Lower leg skin (tissue), 4 donors: ENCODE data around the gene RUNX2. TPM values are rescaled to one million over a fixed set of nuclear protein-coding genes. Genes with fewer than 3 reads are reported as not detected.

Source experiments
- DNase-seq, 2 donors: peaks; one replicate each; pipeline ENCODE4 v3.0.0-alpha.2; 2019; ENCODE audit warnings: low spot score in 2 of 2
- H3K4me3 ChIP-seq: fragments of 200-600 bp; sonication (generic); 2 replicates; pipeline ENCODE4 v1.5.1; 2017; ENCODE audit warnings: mild to moderate bottlenecking, low read depth; ENCODE audit not compliant: poor library complexity, severe bottlenecking
- POLR2A ChIP-seq, 2 donors: fragments of 450-650 bp; IDR thresholded peaks; one replicate each; pipeline ENCODE4 v1.6.1; 2016 to 2017; ENCODE audit warnings: antibody characterized with exemption in 2 of 2, mild to moderate bottlenecking in 1 of 2, moderate library complexity in 1 of 2
- WGBS, 2 donors: methylation state at CpG; one replicate each; pipeline ENCODE4 v1.1.5; 2018; 5-methylcytosine and 5-hydroxymethylcytosine counted together
- intact Hi-C: fragments of 100-400 bp; cut with DNase I; formaldehyde crosslinking; loops from one replicate; pipeline ENCODE4 v1.15.0; 2023; ENCODE audit warnings: low total_unique reads
- total RNA-seq, 4 donors: library from RNA; depleted of rRNA; stranded (reverse); fragments of >200 nt; gene quantifications; one replicate each; pipeline ENCODE4 v1.1.0, GENCODE V29; 2016
- TF ChIP-seq, protein P1 (sequence below), 3 donors: fragments of 450-650 bp; IDR thresholded peaks; one replicate each; pipeline ENCODE4 v1.5.1; 2016; ENCODE audit warnings: antibody characterized with exemption in 3 of 3, mild to moderate bottlenecking in 3 of 3, moderate library complexity in 2 of 3

RUNX2 gene
- total RNA-seq, 4 donors from 2014 or later: 1.8 to 4.8 (median 3.1) TPM

DNA sequence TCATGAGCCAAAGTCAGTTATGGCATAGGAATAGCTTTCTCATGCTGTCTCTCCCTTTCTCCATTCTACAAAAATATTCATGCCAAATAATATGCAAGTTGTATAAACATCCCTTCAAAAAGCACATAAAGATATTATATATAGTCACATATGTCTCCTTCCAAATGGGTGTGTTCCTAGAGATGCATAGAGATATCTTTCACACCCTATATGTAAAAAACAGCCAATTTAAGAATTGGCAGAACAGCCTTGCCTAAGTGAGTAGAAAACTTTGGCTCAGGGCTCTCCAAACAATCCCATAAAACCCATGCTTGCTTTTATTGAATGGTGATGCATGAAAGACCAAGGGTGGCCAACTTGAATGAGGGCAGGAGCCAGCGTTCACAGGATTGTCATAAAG, 324.3 kb downstream of the RUNX2 start:
- no peak for DNase-seq
- 59 to 63% methylated on average over 1 of the region's 1 CpG for WGBS, 2 donors
- no peak overlapping the region for H3K4me3 ChIP-seq
- intact Hi-C loops: no loop called here
- TF ChIP-seq POLR2A (IDR thresholded peaks at IDR 0.05): no peak
- TF ChIP-seq, protein P1, sequence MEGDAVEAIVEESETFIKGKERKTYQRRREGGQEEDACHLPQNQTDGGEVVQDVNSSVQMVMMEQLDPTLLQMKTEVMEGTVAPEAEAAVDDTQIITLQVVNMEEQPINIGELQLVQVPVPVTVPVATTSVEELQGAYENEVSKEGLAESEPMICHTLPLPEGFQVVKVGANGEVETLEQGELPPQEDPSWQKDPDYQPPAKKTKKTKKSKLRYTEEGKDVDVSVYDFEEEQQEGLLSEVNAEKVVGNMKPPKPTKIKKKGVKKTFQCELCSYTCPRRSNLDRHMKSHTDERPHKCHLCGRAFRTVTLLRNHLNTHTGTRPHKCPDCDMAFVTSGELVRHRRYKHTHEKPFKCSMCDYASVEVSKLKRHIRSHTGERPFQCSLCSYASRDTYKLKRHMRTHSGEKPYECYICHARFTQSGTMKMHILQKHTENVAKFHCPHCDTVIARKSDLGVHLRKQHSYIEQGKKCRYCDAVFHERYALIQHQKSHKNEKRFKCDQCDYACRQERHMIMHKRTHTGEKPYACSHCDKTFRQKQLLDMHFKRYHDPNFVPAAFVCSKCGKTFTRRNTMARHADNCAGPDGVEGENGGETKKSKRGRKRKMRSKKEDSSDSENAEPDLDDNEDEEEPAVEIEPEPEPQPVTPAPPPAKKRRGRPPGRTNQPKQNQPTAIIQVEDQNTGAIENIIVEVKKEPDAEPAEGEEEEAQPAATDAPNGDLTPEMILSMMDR (IDR thresholded peaks at IDR 0.05): no peak

DNA sequence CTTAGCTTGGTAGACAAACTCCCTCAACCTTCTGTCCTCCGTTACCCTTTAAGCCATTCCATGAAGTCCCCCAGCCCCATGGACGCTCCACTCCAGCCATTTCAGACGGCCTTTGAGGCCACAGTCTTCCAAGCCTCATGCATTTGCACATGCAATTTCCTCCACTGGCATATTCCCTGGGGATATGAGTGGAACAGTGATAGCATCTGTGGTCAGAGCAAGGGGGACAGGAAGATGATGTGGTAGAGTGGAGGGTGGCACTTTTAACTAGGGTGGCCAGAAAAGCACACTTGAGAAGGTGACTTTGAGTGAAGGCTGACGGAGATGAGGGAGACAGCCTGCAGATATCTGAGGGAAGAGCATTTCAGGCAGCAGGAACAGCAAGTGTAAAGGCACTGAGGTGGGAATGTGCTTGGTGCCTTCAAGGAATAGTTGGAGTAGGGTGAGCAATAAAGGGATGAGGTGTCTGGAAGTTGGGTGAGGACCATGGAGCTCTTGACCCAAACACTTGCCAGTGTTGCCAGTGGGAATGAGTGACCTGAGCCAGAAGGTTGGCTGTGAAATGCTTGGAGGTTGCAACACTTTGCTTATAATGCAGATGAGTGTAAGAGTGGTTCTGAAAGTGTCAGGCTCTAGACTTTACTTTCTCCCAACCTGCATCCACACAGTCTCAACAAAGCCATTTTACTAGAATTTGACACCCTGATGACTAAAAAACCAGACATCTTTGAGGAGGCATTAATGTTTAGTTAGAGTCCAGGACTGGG, 325.2 kb downstream of the RUNX2 start:
- TF ChIP-seq, protein P1 (IDR thresholded peaks at IDR 0.05): no peak
- no peak for TF ChIP-seq POLR2A (IDR thresholded peaks at IDR 0.05)
- H3K4me3 ChIP-seq: no peak overlapping the region
- intact Hi-C loops: no loop called here
- peak in 1 of 2 donors; percentile 48 for DNase-seq
- WGBS, 2 donors: 90 to 93% methylated on average over 4 of the region's 4 CpGs

DNA sequence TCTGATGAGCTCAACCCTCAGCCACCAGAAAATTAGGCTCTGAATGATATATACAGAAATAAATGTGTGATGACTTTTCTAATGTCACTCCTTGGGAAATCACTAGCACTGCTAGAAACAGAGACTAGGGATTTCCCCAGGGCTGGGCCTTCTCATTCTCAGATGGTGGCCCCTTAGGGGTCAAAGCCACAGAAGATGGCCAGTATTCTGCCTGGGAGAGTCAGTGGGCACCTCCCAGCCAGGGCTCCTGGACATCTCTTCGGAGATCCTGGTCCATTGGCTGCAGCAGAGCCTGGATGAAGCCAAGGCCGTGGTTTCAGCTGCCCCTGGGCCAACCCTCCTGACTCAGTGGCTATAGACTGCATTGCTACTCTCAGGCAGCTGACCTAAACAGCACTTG, 326.5 kb downstream of the RUNX2 start:
- intact Hi-C loops: no loop called here
- WGBS, 2 donors: 89 to 91% methylated on average over 2 of the region's 2 CpGs

DNA sequence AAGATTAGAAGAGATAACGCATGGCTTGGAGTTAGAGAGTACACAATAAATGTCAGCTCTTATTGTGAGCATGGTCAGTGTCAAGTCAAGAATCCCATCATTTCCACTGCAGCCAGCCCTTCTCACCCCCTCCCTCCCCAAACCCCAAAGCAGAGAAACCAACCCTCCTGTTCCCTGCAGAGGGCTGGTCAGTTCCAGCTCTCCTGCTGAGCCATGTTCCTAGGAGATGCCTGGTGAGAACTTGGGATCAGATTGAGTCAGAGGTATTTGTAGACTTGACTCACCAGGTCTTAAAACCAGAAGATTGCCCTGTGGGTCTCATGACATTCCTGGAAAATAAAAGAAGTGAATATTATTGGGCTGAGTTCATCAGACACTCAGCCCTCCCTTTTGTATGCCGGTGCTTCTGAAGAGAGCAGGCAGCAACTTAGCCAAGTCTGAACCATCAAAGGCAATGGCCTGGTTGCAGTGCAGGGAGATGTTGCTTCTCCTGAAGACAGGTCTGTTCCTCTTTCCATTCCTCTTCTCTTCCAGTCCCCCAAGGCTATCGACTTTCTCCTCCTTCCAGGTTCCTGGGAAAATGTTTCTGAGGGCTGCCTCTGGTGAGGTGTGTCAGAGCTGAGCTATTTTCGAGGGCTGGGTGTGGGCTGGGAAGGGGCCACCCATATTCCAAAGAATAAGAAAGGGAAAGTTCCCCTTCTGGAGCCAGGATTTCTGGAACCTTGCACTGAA, 327.8 kb downstream of the RUNX2 start:
- peak in 1 of 2 donors; percentile 67 for DNase-seq
- 54 to 70% methylated on average over 4 of the region's 4 CpGs for WGBS, 2 donors
- TF ChIP-seq POLR2A (IDR thresholded peaks at IDR 0.05): no peak
- TF ChIP-seq, protein P1 (IDR thresholded peaks at IDR 0.05): no peak
- no peak overlapping the region for H3K4me3 ChIP-seq
- intact Hi-C loops: no loop called here

More for the DNA sequence above, 326.5 kb downstream of the RUNX2 start:
- no peak overlapping the region for H3K4me3 ChIP-seq
- DNase-seq: peak in 1 of 2 donors; percentile 72
- TF ChIP-seq POLR2A (IDR thresholded peaks at IDR 0.05): no peak
- TF ChIP-seq, protein P1 (IDR thresholded peaks at IDR 0.05): no peak

DNA sequence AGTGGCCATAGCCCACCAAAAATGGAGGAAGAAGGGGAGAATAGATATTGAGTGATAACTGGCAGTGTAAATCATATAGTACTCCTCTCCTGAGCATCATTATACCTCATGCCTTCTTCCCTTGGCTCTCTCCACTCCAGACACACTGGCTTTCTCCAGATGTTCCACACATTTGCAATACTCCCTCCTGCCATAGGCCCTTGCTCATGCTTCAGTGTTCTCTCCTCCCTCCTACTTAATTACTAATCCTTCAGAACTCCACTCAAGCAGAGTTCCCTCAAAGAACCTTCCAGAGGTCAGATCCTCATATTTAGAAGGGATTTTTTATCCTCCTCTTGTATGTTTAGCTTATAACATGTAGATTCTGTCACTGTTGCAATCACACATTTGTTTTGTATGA, 329.1 kb downstream of the RUNX2 start:
- no peak overlapping the region for H3K4me3 ChIP-seq
- no peak for DNase-seq
- intact Hi-C loops: no loop called here
- TF ChIP-seq, protein P1 (IDR thresholded peaks at IDR 0.05): no peak
- no peak for TF ChIP-seq POLR2A (IDR thresholded peaks at IDR 0.05)
